ENCODE results near the gene MAML3. TPM values are rescaled to one million over a fixed set of nuclear protein-coding genes. Genes with fewer than 3 reads are reported as not detected.

The MAML3 gene
- total and polyA plus RNA-seq, 12 donors: 1.1 to 4.6 (median 2.6) TPM

DNA sequence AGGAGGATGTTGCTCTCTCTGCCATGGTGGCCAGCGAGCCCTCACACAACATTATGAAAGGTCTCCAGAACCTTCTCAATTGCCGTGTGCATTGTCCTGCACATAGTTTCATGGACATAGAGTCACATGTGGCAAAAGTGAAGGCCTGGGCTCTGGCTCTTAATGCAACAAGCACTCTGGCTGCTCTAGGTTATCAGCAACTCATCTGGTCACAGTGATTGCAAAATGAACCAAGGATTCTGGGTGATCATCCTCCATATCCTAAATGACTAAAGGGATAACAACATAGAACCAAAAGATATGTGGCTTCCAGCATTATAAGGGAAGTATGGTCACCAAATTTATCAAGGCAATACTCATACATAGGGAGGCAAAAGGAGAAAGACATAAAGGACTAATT, 313.2 kb downstream of the MAML3 start:
- TF ChIP-seq, protein P1, sequence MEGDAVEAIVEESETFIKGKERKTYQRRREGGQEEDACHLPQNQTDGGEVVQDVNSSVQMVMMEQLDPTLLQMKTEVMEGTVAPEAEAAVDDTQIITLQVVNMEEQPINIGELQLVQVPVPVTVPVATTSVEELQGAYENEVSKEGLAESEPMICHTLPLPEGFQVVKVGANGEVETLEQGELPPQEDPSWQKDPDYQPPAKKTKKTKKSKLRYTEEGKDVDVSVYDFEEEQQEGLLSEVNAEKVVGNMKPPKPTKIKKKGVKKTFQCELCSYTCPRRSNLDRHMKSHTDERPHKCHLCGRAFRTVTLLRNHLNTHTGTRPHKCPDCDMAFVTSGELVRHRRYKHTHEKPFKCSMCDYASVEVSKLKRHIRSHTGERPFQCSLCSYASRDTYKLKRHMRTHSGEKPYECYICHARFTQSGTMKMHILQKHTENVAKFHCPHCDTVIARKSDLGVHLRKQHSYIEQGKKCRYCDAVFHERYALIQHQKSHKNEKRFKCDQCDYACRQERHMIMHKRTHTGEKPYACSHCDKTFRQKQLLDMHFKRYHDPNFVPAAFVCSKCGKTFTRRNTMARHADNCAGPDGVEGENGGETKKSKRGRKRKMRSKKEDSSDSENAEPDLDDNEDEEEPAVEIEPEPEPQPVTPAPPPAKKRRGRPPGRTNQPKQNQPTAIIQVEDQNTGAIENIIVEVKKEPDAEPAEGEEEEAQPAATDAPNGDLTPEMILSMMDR (IDR thresholded peaks at IDR 0.05): no peak
- WGBS, 2 donors: 97 to 99% methylated on average over 2 of the region's 2 CpGs
- Histone ChIP-seq H3K36me3 (no peaks in the 10 kb centered on the region), H3K4me1 (peaks cover 0 to 33% (median 15%) of the 10 kb centered on the region in 9 donors), H3K27ac (no peak overlapping the region), H3K4me3 (no peak overlapping the region), H3K27me3 (no peaks in the 10 kb centered on the region), H3K9me3 (no peaks in the 10 kb centered on the region)
- DNase-seq (no peak), ATAC-seq (no peak)
- intact Hi-C loops (cut with DNase I): no loop called here

DNA sequence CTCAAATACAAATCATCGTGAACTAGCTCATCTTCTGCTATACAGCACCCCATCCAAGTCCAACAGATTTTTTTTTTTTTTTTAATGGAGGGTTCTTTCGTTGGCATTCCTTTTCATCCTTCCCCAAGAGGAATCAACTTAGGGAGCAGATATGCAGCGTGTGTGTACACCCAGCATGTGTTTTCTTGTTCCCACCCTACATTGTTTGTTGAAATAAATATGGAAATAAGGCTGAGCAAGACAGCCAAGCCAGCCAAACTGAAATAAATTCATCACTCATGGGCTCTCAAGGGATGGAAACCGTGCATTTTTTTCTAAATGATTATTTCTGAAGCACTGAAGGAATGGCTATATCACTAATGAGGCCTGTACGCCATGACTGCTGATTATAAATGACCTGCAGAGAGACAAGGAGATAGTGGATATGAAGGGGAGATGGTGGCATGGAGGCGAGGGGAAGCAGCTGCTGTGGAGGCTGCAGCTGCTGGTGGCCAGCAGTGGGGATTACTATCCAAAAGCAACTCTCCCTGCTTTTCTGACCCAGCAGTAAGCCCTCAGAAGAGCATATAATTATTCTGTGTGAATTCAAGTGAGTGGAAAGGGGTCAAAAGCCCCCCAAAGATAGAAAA, 314.5 kb downstream of the MAML3 start:
- no peak for ATAC-seq
- no peak overlapping the region for H3K27ac ChIP-seq

GRCh38 chr4:139838811-139839210, 315.2 kb downstream of the MAML3 start:
- ATAC-seq (no peak), DNase-seq (no peak)
- H3K27me3 ChIP-seq: no peaks in the 10 kb centered on the region
- no peaks in the 10 kb centered on the region for H3K9me3 ChIP-seq
- no peak overlapping the region for H3K4me3 ChIP-seq
- peaks cover 0 to 45% (median 20%) of the 10 kb centered on the region in 9 donors for H3K4me1 ChIP-seq
- H3K27ac ChIP-seq: no peak overlapping the region
- intact Hi-C loops (cut with DNase I): no loop called here
- WGBS, 2 donors: 95% methylated on average over 3 of the region's 3 CpGs
- H3K36me3 ChIP-seq: no peaks in the 10 kb centered on the region
- TF ChIP-seq, protein P1 (IDR thresholded peaks at IDR 0.05): no peak

More for the DNA sequence above, 314.5 kb downstream of the MAML3 start:
- 62 to 69% methylated on average over 6 of the region's 6 CpGs for WGBS, 2 donors
- DNase-seq: no peak
- no peaks in the 10 kb centered on the region for H3K27me3 ChIP-seq
- intact Hi-C loops (cut with DNase I): no loop called here
- H3K4me3 ChIP-seq: no peak overlapping the region
- H3K4me1 ChIP-seq: peaks cover 0 to 41% (median 19%) of the 10 kb centered on the region in 9 donors
- no peaks in the 10 kb centered on the region for H3K9me3 ChIP-seq
- TF ChIP-seq, protein P1 (IDR thresholded peaks at IDR 0.05): no peak
- H3K36me3 ChIP-seq: no peaks in the 10 kb centered on the region

DNA sequence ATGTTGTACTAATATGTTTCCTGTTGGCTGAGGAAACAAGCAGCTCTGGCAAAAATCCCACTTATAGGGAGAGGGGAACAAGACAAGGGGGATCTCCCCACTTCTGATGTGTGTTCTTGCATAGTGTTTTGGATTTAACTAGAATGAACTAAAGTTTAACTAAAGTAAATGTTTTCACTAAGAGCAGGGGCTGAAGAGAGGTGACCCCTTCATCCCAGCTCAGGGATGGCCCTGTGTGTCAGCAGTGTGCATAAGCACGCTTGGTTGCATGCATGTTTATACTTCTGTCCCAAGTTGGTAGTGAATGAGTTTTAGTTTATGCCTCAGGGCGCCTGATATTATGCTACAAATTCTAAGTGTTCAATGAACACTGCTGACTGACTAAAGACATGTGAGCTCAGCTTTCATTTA, 319.0 kb downstream of the MAML3 start:
- no peaks in the 10 kb centered on the region for H3K9me3 ChIP-seq
- H3K36me3 ChIP-seq: no peaks in the 10 kb centered on the region
- H3K4me1 ChIP-seq: peaks cover 0 to 34% (median 11%) of the 10 kb centered on the region in 9 donors
- intact Hi-C loops (cut with DNase I): no loop called here
- TF ChIP-seq, protein P1 (IDR thresholded peaks at IDR 0.05): no peak
- DNase-seq: no peak
- 93 to 94% methylated on average over 2 of the region's 2 CpGs for WGBS, 2 donors
- H3K4me3 ChIP-seq: no peak overlapping the region
- H3K27me3 ChIP-seq: no peaks in the 10 kb centered on the region
- ATAC-seq: no peak
- H3K27ac ChIP-seq: no peak overlapping the region

Data from heart right ventricle (tissue), 16 donors.